HEK293 (cell line): ENCODE results near the gene NR3C2.

Experiments used
- CTCF ChIA-PET: fragments of 350-600 bp; formaldehyde crosslinking; extraction: SDS; loops from one replicate; lab custom pipeline; 2021; ENCODE audit warnings: antibody characterized with exemption; lab: Yijun Ruan, JAX
- POLR2A ChIA-PET: fragments of 300-600 bp; formaldehyde crosslinking; extraction: SDS; loops from one replicate; lab custom pipeline; 2020; ENCODE audit warnings: antibody characterized with exemption, inconsistent platforms; lab: Yijun Ruan, JAX
- H3K27ac ChIP-seq: fragments of 200-500 bp; sonication (Bioruptor generic); 2 replicates; pipeline ENCODE4 v1.5.1; 2014; ENCODE audit warnings: low read depth, low read length, control low read depth, inconsistent platforms; ENCODE audit errors: extremely low read depth
- H3K36me3 ChIP-seq, 2 experiments: fragments of 200-500 bp in 1 of 2; sonication (Bioruptor generic) in 1 of 2; 1 replicate in 1 of 2; 2 replicates in 1 of 2; pipeline ENCODE4 v1.5.1; 2014 to 2017; ENCODE audit warnings: inconsistent platforms in 2 of 2, low read length in 2 of 2; ENCODE audit not compliant: control insufficient read depth in 2 of 2, insufficient read depth in 1 of 2
- H3K4me1 ChIP-seq: fragments of 200-500 bp; sonication (Bioruptor generic); 2 replicates; pipeline ENCODE4 v1.5.1; 2014; ENCODE audit warnings: mild to moderate bottlenecking, low read length, inconsistent platforms; ENCODE audit not compliant: control insufficient read depth, insufficient read depth
- H3K4me3 ChIP-seq: 2 replicates; pipeline ENCODE4 v1.5.1; 2011; ENCODE audit warnings: low read depth, mild to moderate bottlenecking, control low read depth, low read length, moderate library complexity
- H3K9me3 ChIP-seq: fragments of 200-500 bp; sonication (Bioruptor generic); 2 replicates; pipeline ENCODE4 v1.5.1; 2014; ENCODE audit warnings: low read depth, low read length, inconsistent platforms; ENCODE audit not compliant: control insufficient read depth, insufficient read depth
- HOXC10 ChIP-seq: sonication (generic); formaldehyde crosslinking; IDR thresholded peaks from 2 replicates; pipeline ENCODE4 v1.8.1; 2023; ENCODE audit warnings: mild to moderate bottlenecking, missing genetic modification reagents
- KLF8 ChIP-seq: fragments of 450-650 bp; formaldehyde crosslinking; IDR thresholded peaks from 2 replicates; pipeline ENCODE4 v1.5.1; 2016; ENCODE audit warnings: missing biosample characterization, missing genetic modification characterization
- REPIN1 ChIP-seq: fragments of 450-650 bp; formaldehyde crosslinking; IDR thresholded peaks from 2 replicates; pipeline ENCODE4 v1.5.1; 2017; ENCODE audit warnings: missing biosample characterization, missing genetic modification characterization, low read depth
- SP3 ChIP-seq: fragments of 450-650 bp; formaldehyde crosslinking; IDR thresholded peaks from 2 replicates; pipeline ENCODE4 v1.5.1; 2016; ENCODE audit warnings: missing biosample characterization, missing genetic modification characterization
- YY2 ChIP-seq: fragments of 450-650 bp; formaldehyde crosslinking; IDR thresholded peaks from 2 replicates; pipeline ENCODE4 v1.5.1; 2016; ENCODE audit warnings: missing biosample characterization, missing genetic modification characterization
- ZFP3 ChIP-seq: fragments of 450-650 bp; formaldehyde crosslinking; IDR thresholded peaks from 2 replicates; pipeline ENCODE4 v1.5.1; 2016; ENCODE audit warnings: low read depth, missing biosample characterization, missing genetic modification characterization
- ZNF114 ChIP-seq: fragments of 450-650 bp; formaldehyde crosslinking; IDR thresholded peaks from 2 replicates; pipeline ENCODE4 v1.5.0; 2017; ENCODE audit warnings: missing biosample characterization, missing genetic modification characterization
- ZNF169 ChIP-seq: fragments of 450-650 bp; formaldehyde crosslinking; IDR thresholded peaks from 2 replicates; pipeline ENCODE4 v1.5.1; 2016; ENCODE audit warnings: missing biosample characterization, missing genetic modification characterization
- ZNF19 ChIP-seq: fragments of 450-650 bp; formaldehyde crosslinking; IDR thresholded peaks from 2 replicates; pipeline ENCODE4; 2016; ENCODE audit warnings: missing biosample characterization, missing genetic modification characterization, low read depth
- ZNF221 ChIP-seq: fragments of 450-650 bp; formaldehyde crosslinking; IDR thresholded peaks from 2 replicates; pipeline ENCODE4 v1.5.1; 2017; ENCODE audit warnings: missing biosample characterization, missing genetic modification characterization, borderline replicate concordance
- ZNF473 ChIP-seq: fragments of 450-650 bp; formaldehyde crosslinking; IDR thresholded peaks from 2 replicates; pipeline ENCODE4 v1.5.1; 2017; ENCODE audit warnings: missing biosample characterization, missing genetic modification characterization
- ZNF558 ChIP-seq: fragments of 450-650 bp; formaldehyde crosslinking; IDR thresholded peaks from 2 replicates; pipeline ENCODE4 v1.5.1; 2016; ENCODE audit warnings: missing biosample characterization, missing genetic modification characterization
- ZNF600 ChIP-seq: fragments of 450-650 bp; formaldehyde crosslinking; IDR thresholded peaks from 2 replicates; pipeline ENCODE4 v1.5.1; 2016; ENCODE audit warnings: missing biosample characterization, missing genetic modification characterization
- ZNF629 ChIP-seq: fragments of 450-650 bp; formaldehyde crosslinking; IDR thresholded peaks from 2 replicates; pipeline ENCODE4 v1.5.1; 2017; ENCODE audit warnings: missing biosample characterization, missing genetic modification characterization
- ZNF654 ChIP-seq: fragments of 450-650 bp; formaldehyde crosslinking; IDR thresholded peaks from 2 replicates; pipeline ENCODE4 v1.5.1; 2016; ENCODE audit warnings: low read depth, missing biosample characterization, missing genetic modification characterization
- ZNF777 ChIP-seq: fragments of 450-650 bp; formaldehyde crosslinking; IDR thresholded peaks from 2 replicates; pipeline ENCODE4 v1.5.1; 2017; ENCODE audit warnings: missing biosample characterization, missing genetic modification characterization, borderline replicate concordance
- ZNF792 ChIP-seq: fragments of 450-650 bp; formaldehyde crosslinking; IDR thresholded peaks from 2 replicates; pipeline ENCODE4 v1.5.1; 2016; ENCODE audit warnings: missing biosample characterization, missing genetic modification characterization
- ZNF830 ChIP-seq: fragments of 450-650 bp; IDR thresholded peaks from 2 replicates; pipeline ENCODE4 v1.5.0; 2018; ENCODE audit warnings: missing biosample characterization, missing genetic modification characterization, low read depth, mild to moderate bottlenecking, moderate library complexity
- ZNF837 ChIP-seq: fragments of 450-650 bp; formaldehyde crosslinking; IDR thresholded peaks from 2 replicates; pipeline ENCODE4 v1.5.1; 2016; ENCODE audit warnings: missing biosample characterization, missing genetic modification characterization
- TF ChIP-seq, protein P1 (sequence below): fragments of 450-650 bp; formaldehyde crosslinking; IDR thresholded peaks from 2 replicates; pipeline ENCODE4 v1.5.1; 2017; ENCODE audit warnings: missing biosample characterization, missing genetic modification characterization
- TF ChIP-seq, protein P2 (sequence below): fragments of 450-650 bp; IDR thresholded peaks from 2 replicates; pipeline ENCODE4 v1.5.1; 2018; ENCODE audit warnings: missing biosample characterization, mild to moderate bottlenecking, missing genetic modification characterization
- TF ChIP-seq, protein P3 (sequence below): fragments of 450-650 bp; formaldehyde crosslinking; IDR thresholded peaks from 2 replicates; pipeline ENCODE4 v1.5.1; 2016; ENCODE audit warnings: missing biosample characterization, missing genetic modification characterization
- TF ChIP-seq, protein P4 (sequence below): IDR thresholded peaks from 2 replicates; pipeline ENCODE4 v1.6.1; 2011; ENCODE audit warnings: mild to moderate bottlenecking, low read depth, low read length, borderline replicate concordance

NR3C2 gene

DNA sequence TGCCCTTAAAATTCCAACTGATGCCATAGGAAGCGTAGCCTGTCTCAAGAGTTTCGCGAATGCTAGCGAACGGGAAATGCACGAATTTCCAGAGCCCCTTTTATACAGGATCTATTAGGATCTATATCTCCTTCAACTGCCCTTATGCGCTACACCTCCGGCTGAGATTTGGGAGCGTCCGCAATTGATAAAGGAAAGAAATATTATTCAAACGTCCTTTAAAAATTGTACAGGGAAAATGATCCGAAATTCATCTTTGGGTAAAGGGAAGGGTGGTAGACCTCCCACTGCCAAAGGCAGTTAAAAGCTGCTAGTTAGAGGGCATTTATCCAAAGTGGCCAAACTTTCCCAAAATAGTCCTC is 609 bp downstream of the NR3C2 start (continued):
- TF ChIP-seq, protein P1, sequence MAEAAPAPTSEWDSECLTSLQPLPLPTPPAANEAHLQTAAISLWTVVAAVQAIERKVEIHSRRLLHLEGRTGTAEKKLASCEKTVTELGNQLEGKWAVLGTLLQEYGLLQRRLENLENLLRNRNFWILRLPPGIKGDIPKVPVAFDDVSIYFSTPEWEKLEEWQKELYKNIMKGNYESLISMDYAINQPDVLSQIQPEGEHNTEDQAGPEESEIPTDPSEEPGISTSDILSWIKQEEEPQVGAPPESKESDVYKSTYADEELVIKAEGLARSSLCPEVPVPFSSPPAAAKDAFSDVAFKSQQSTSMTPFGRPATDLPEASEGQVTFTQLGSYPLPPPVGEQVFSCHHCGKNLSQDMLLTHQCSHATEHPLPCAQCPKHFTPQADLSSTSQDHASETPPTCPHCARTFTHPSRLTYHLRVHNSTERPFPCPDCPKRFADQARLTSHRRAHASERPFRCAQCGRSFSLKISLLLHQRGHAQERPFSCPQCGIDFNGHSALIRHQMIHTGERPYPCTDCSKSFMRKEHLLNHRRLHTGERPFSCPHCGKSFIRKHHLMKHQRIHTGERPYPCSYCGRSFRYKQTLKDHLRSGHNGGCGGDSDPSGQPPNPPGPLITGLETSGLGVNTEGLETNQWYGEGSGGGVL (tag by site-specific recombination): no peak
- no peak for TF ChIP-seq ZNF600
- no peak for TF ChIP-seq ZNF558 (tag by site-specific recombination)
- no peak for TF ChIP-seq ZNF777 (tag by site-specific recombination)
- TF ChIP-seq ZNF473 (tag by site-specific recombination): no peak
- no peak for TF ChIP-seq ZNF792 (tag by site-specific recombination)
- TF ChIP-seq, all 188 proteins: peak for 0

DNA sequence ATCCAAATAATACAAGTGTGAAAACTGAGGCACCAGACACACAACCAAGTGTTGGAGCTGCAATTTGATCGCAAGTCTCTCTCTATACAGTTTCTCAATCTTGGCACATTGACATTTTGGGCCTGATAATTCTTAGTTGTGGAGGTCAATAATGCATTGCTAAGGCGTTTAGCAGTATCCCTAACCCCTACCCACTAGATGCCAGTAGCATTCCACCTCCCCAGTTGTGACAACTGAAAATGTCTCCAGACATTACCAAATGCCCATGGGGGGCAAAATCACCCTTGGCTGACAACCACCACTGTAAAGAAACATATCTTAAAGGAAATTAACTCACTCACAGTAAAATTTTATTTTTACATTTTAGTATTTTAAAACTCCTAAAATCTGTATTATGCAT is 4.2 kb downstream of the NR3C2 start:
- Histone ChIP-seq H3K27ac (no peak overlapping the region), H3K9me3 (no peaks in the 10 kb centered on the region), H3K4me3 (no peak overlapping the region), H3K36me3 (no peaks in the 10 kb centered on the region), H3K4me1 (peaks cover 20% of the 10 kb centered on the region)
- no peak for TF ChIP-seq SP3 (tag by site-specific recombination)
- TF ChIP-seq ZNF629 (tag by site-specific recombination): no peak
- TF ChIP-seq, protein P2, sequence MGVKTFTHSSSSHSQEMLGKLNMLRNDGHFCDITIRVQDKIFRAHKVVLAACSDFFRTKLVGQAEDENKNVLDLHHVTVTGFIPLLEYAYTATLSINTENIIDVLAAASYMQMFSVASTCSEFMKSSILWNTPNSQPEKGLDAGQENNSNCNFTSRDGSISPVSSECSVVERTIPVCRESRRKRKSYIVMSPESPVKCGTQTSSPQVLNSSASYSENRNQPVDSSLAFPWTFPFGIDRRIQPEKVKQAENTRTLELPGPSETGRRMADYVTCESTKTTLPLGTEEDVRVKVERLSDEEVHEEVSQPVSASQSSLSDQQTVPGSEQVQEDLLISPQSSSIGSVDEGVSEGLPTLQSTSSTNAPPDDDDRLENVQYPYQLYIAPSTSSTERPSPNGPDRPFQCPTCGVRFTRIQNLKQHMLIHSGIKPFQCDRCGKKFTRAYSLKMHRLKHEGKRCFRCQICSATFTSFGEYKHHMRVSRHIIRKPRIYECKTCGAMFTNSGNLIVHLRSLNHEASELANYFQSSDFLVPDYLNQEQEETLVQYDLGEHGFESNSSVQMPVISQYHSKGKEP (tag by site-specific recombination): no peak
- TF ChIP-seq ZNF114 (tag by site-specific recombination): no peak
- TF ChIP-seq YY2 (tag by site-specific recombination): no peak
- TF ChIP-seq ZNF837 (tag by site-specific recombination): no peak
- no peak for TF ChIP-seq REPIN1 (tag by site-specific recombination)
- TF ChIP-seq HOXC10 (CRISPR knock-in tag): no peak
- TF ChIP-seq, protein P3, sequence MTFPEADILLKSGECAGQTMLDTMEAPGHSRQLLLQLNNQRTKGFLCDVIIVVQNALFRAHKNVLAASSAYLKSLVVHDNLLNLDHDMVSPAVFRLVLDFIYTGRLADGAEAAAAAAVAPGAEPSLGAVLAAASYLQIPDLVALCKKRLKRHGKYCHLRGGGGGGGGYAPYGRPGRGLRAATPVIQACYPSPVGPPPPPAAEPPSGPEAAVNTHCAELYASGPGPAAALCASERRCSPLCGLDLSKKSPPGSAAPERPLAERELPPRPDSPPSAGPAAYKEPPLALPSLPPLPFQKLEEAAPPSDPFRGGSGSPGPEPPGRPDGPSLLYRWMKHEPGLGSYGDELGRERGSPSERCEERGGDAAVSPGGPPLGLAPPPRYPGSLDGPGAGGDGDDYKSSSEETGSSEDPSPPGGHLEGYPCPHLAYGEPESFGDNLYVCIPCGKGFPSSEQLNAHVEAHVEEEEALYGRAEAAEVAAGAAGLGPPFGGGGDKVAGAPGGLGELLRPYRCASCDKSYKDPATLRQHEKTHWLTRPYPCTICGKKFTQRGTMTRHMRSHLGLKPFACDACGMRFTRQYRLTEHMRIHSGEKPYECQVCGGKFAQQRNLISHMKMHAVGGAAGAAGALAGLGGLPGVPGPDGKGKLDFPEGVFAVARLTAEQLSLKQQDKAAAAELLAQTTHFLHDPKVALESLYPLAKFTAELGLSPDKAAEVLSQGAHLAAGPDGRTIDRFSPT: no peak
- TF ChIP-seq KLF8 (tag by site-specific recombination): no peak
- TF ChIP-seq ZNF169 (tag by site-specific recombination): no peak
- TF ChIP-seq, protein P4, sequence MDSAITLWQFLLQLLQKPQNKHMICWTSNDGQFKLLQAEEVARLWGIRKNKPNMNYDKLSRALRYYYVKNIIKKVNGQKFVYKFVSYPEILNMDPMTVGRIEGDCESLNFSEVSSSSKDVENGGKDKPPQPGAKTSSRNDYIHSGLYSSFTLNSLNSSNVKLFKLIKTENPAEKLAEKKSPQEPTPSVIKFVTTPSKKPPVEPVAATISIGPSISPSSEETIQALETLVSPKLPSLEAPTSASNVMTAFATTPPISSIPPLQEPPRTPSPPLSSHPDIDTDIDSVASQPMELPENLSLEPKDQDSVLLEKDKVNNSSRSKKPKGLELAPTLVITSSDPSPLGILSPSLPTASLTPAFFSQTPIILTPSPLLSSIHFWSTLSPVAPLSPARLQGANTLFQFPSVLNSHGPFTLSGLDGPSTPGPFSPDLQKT: no peak
- POLR2A ChIA-PET: no interaction called here
- CTCF ChIA-PET: no interaction called here

DNA sequence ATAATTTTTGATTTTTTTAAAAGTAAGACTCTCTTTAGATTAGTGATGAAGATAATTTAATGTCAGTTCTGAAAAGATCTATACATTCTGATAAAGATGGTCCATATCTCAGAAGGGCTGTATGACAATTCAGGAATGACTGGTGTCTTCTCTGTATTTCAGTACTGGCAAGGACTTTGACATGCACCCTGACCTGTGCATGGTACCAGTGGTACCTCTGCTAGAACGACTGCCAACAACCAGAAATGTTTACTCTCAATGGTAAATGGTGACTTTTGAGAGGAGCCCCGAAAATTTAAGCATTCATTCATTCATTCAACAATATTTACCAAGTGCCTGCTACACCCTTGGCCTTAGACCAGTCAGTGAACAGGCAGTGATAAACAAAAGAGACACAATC is 4.8 kb downstream of the NR3C2 start:
- no peaks in the 10 kb centered on the region for H3K36me3 ChIP-seq
- H3K4me3 ChIP-seq: no peak overlapping the region
- POLR2A ChIA-PET: no interaction called here
- no peaks in the 10 kb centered on the region for H3K9me3 ChIP-seq
- H3K4me1 ChIP-seq: peaks cover 20% of the 10 kb centered on the region
- TF ChIP-seq ZNF221 (tag by site-specific recombination) (no peak), ZNF654 (tag by site-specific recombination) (no peak), ZNF830 (tag by site-specific recombination) (no peak), ZNF19 (tag by site-specific recombination) (no peak), ZFP3 (tag by site-specific recombination) (no peak)
- TF ChIP-seq, all 188 proteins: peak for 0
- CTCF ChIA-PET: no interaction called here
- H3K27ac ChIP-seq: no peak overlapping the region
